GM06990 (cell line): ENCODE data around the gene VWF.

Experiments
- DNase-seq: peaks from one replicate; pipeline ENCODE4 v3.0.0-alpha.2; 2011; ENCODE audit not compliant: insufficient read length; ENCODE audit errors: extremely low read depth
- H3K27me3 ChIP-seq: replicated peaks from 2 replicates; pipeline ENCODE4 v1.6.0; 2011; ENCODE audit warnings: low read length; ENCODE audit not compliant: control insufficient read depth, insufficient read depth
- H3K36me3 ChIP-seq: 2 replicates; pipeline ENCODE4 v1.5.1; 2011; ENCODE audit warnings: low read length; ENCODE audit not compliant: control insufficient read depth, insufficient read depth
- H3K4me3 ChIP-seq: replicated peaks from 2 replicates; pipeline ENCODE4 v1.5.1; 2011; ENCODE audit warnings: low read depth, mild to moderate bottlenecking, control low read depth, low read length
- CTCF ChIP-seq: IDR thresholded peaks from 2 replicates; pipeline ENCODE4 v1.5.1; 2011; ENCODE audit warnings: low read length, control low read depth, mild to moderate bottlenecking, inconsistent platforms; ENCODE audit not compliant: insufficient read depth, poor library complexity, severe bottlenecking

Gene VWF

GRCh38 chr12:6140651-6141447 lies 16.4 kb upstream of the VWF start:
- no peak for DNase-seq
- peaks cover 2% of the 10 kb centered on the region for H3K27me3 ChIP-seq
- no peak overlapping the region for H3K4me3 ChIP-seq
- no peak for TF ChIP-seq CTCF
- H3K36me3 ChIP-seq = no peaks in the 10 kb centered on the region

GRCh38 chr12:6135071-6135470 lies 10.6 kb upstream of the VWF start:
- H3K4me3 ChIP-seq = no peak overlapping the region
- no peak for DNase-seq
- no peak for TF ChIP-seq CTCF

GRCh38 chr12:6133642-6134041 lies 9.2 kb upstream of the VWF start:
- Histone ChIP-seq H3K4me3 (no peak overlapping the region), H3K36me3 (no peaks in the 10 kb centered on the region), H3K27me3 (no peaks in the 10 kb centered on the region)
- no peak for TF ChIP-seq CTCF
- no peak for DNase-seq

More at GRCh38 chr12:6135071-6135470, 10.6 kb upstream of the VWF start:
- H3K36me3 ChIP-seq = no peaks in the 10 kb centered on the region
- H3K27me3 ChIP-seq = no peaks in the 10 kb centered on the region

GRCh38 chr12:6132496-6132895 lies 8.0 kb upstream of the VWF start:
- TF ChIP-seq CTCF = no peak
- Histone ChIP-seq H3K27me3 (no peaks in the 10 kb centered on the region), H3K4me3 (no peak overlapping the region), H3K36me3 (no peaks in the 10 kb centered on the region)
- DNase-seq = no peak

- DNase-seq = no peak
- TF ChIP-seq CTCF = no peak
- H3K4me3 ChIP-seq = no peak overlapping the region
- no peaks in the 10 kb centered on the region for H3K36me3 ChIP-seq
- H3K27me3 ChIP-seq = peaks cover 2% of the 10 kb centered on the region
These were observed 789 bp upstream of the VWF start for GRCh38 chr12:6125310-6125608.

- Histone ChIP-seq H3K36me3 (no peaks in the 10 kb centered on the region), H3K27me3 (peaks cover 5% of the 10 kb centered on the region), H3K4me3 (no peak overlapping the region)
- TF ChIP-seq CTCF = no peak
- DNase-seq = no peak
These were observed 1.2 kb downstream of the VWF start for GRCh38 chr12:6123258-6123657.
